Mammary epithelial cell (primary cell): ENCODE results near the gene IGFBP5.

Source experiments
- CTCF ChIP-seq, 2 donors: IDR thresholded peaks in 1 of 2; conservative IDR thresholded peaks in 1 of 2; 2 replicates each; pipeline ENCODE4 v1.5.1; 2011 to 2012; ENCODE audit warnings: inconsistent platforms in 2 of 2, low read length in 2 of 2, mild to moderate bottlenecking in 2 of 2, control low read depth in 1 of 2, low read depth in 1 of 2; ENCODE audit not compliant: insufficient read depth in 1 of 2; ENCODE audit errors: extremely low read depth in 1 of 2
- EZH2 ChIP-seq: IDR thresholded peaks from 2 replicates; pipeline ENCODE4 v1.6.1; 2012; ENCODE audit warnings: low read length, inconsistent platforms, borderline replicate concordance

- TF ChIP-seq EZH2, result no peak
- TF ChIP-seq CTCF (conservative IDR thresholded peaks at IDR 0.05 in 1 of 2, IDR thresholded peaks at IDR 0.05 in 1 of 2; ENCODE audit: extremely low read depth in 1 of 2, insufficient read depth in 1 of 2, low read depth in 1 of 2, low read length in 2 of 2), result no peak
Observed at GRCh38 chr2:216633616-216634369, 61.6 kb downstream of the IGFBP5 start.
